Peyer's patch (tissue), 4 donors: Measurements from ENCODE around the gene ZNF764.
"Not testable (repeated sequence)": the region's sequence is repeated elsewhere in the genome, so short reads cannot be mapped to it uniquely, and the experiment has no call there.

Experiments used
- CTCF ChIP-seq, 6 experiments: fragments of 450-650 bp in 4 of 6; fragments of 200-600 bp in 2 of 6; sonication (generic) in 1 of 6; IDR thresholded peaks; one replicate each; pipeline ENCODE4 v1.5.1; 2017 to 2019; ENCODE audit warnings: antibody characterized with exemption in 6 of 6, mild to moderate bottlenecking in 3 of 6, moderate library complexity in 1 of 6
- POLR2A ChIP-seq, 2 donors: fragments of 450-650 bp; IDR thresholded peaks; one replicate each; pipeline ENCODE4 v1.5.1; 2017; ENCODE audit warnings: antibody characterized with exemption in 2 of 2, mild to moderate bottlenecking in 2 of 2, moderate library complexity in 2 of 2

DNA sequence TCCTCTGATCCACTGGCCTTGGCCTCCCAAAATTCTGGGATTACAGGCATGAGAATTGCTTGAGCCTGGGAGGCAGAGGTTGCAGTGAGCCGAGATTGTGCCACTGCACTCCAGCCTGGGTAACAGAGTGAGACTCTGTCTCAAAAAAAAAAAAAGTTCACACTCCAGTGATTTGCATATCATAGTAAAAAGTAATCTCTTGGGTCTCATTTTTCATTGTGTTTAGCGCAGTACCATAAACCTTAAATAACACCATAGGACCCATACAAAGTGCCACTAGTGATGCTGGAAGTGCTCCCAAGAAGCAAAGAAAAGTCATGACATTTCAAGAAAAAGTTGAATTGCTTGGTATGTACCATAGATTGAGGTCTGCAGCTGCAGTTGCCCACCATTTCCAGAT, 31.4 kb upstream of the ZNF764 start:
- TF ChIP-seq CTCF, POLR2A (IDR thresholded peaks at IDR 0.05): not testable (repeated sequence)
